ENCODE data around the gene MDH1.
"Not testable (repeated sequence)": the region's sequence is repeated elsewhere in the genome, so short reads cannot be mapped to it uniquely, and the experiment has no call there.

The MDH1 gene

GRCh38 chr2:63596401-63596883 lies 7.7 kb downstream of the MDH1 start:
- peaks cover 4 to 41% (median 23%) of the 10 kb centered on the region in 11 experiments; a peak in 17 of 22 replicates for H4K20me1 ChIP-seq
- H3K9ac ChIP-seq, result no peak overlapping the region
- no peaks in the 10 kb centered on the region for H3K9me3 ChIP-seq (replicated peaks in 1 of 11)
- H3K36me3 ChIP-seq, result peaks cover 64 to 99% (median 84%) of the 10 kb centered on the region in 11 experiments
- peak overlapping the region in 2 of 11 experiments; percentile 10 to 18; a peak in 3 of 22 replicates for H3K27ac ChIP-seq
- no peaks in the 10 kb centered on the region for H3K27me3 ChIP-seq
- TF ChIP-seq Cebpa-rat (IDR thresholded peaks at IDR 0.05), result no peak; a peak in 1 of 22 replicates
- peaks cover 4 to 49% (median 6%) of the 10 kb centered on the region in 10 experiments; a peak in 19 of 20 replicates for H3K4me1 ChIP-seq
- H3K4me2 ChIP-seq, result peak overlapping the region in 2 of 11 experiments; percentile 81; a peak in 3 of 22 replicates
- no peak overlapping the region for H3K4me3 ChIP-seq

GRCh38 chr2:63598981-63599380 lies 10.2 kb downstream of the MDH1 start:
- H4K20me1 ChIP-seq, result peaks cover 0 to 27% (median 12%) of the 10 kb centered on the region in 11 experiments; a peak in 12 of 22 replicates
- H3K4me1 ChIP-seq, result peaks cover 0 to 36% (median 0%) of the 10 kb centered on the region in 10 experiments; a peak in 6 of 20 replicates
- H3K4me2 ChIP-seq, result no peak overlapping the region
- H3K36me3 ChIP-seq, result peaks cover 78 to 100% (median 94%) of the 10 kb centered on the region in 11 experiments
- H3K27me3 ChIP-seq, result no peaks in the 10 kb centered on the region
- no peaks in the 10 kb centered on the region for H3K9me3 ChIP-seq (replicated peaks in 1 of 11)
- no peak overlapping the region for H3K4me3 ChIP-seq
- no peak overlapping the region for H3K9ac ChIP-seq
- no peak for TF ChIP-seq Cebpa-rat (IDR thresholded peaks at IDR 0.05)
- no peak overlapping the region for H3K27ac ChIP-seq

- H3K9me3 ChIP-seq (replicated peaks in 1 of 11), result no peaks in the 10 kb centered on the region
- H3K4me2 ChIP-seq, result no peak overlapping the region
- H3K9ac ChIP-seq, result no peak overlapping the region
- H4K20me1 ChIP-seq, result peaks cover 0 to 24% (median 2%) of the 10 kb centered on the region in 11 experiments; a peak in 11 of 22 replicates
- TF ChIP-seq Cebpa-rat (IDR thresholded peaks at IDR 0.05), result no peak
- H3K4me3 ChIP-seq, result no peak overlapping the region
- H3K27ac ChIP-seq, result no peak overlapping the region
- H3K4me1 ChIP-seq, result peaks cover 0 to 17% (median 0%) of the 10 kb centered on the region in 10 experiments; a peak in 6 of 20 replicates
- H3K27me3 ChIP-seq, result no peaks in the 10 kb centered on the region
- peaks cover 83 to 100% (median 94%) of the 10 kb centered on the region in 11 experiments for H3K36me3 ChIP-seq
Observed at GRCh38 chr2:63600881-63601460, 12.2 kb downstream of the MDH1 start.

- no peak overlapping the region for H3K4me3 ChIP-seq
- H3K27me3 ChIP-seq, result no peaks in the 10 kb centered on the region
- H3K4me2 ChIP-seq, result no peak overlapping the region
- no peaks in the 10 kb centered on the region for H3K9me3 ChIP-seq (replicated peaks in 1 of 11)
- no peaks in the 10 kb centered on the region for H3K4me1 ChIP-seq
- TF ChIP-seq Cebpa-rat (IDR thresholded peaks at IDR 0.05), result no peak
- H3K27ac ChIP-seq, result no peak overlapping the region
- no peak overlapping the region for H3K9ac ChIP-seq
- peaks cover 0 to 14% (median 0%) of the 10 kb centered on the region in 11 experiments; a peak in 5 of 22 replicates for H4K20me1 ChIP-seq
- peaks cover 79 to 89% (median 83%) of the 10 kb centered on the region in 11 experiments for H3K36me3 ChIP-seq
Observed at GRCh38 chr2:63604666-63605065, 15.9 kb downstream of the MDH1 start.

- not testable (repeated sequence) for H3K27ac ChIP-seq; H3K4me3 ChIP-seq; H3K27me3 ChIP-seq; H3K9ac ChIP-seq; H3K4me1 ChIP-seq; H3K4me2 ChIP-seq; H4K20me1 ChIP-seq; H3K9me3 ChIP-seq (replicated peaks in 1 of 11)
- H3K36me3 ChIP-seq, result peaks cover 37 to 47% (median 42%) of the 10 kb centered on the region in 11 experiments
Observed at GRCh38 chr2:63608865-63609264, 20.1 kb downstream of the MDH1 start.

GRCh38 chr2:63610525-63610924 lies 21.8 kb downstream of the MDH1 start:
- peaks cover 0 to 4% (median 0%) of the 10 kb centered on the region in 11 experiments; a peak in 1 of 22 replicates for H4K20me1 ChIP-seq
- H3K36me3 ChIP-seq, result peaks cover 21 to 30% (median 27%) of the 10 kb centered on the region in 11 experiments
- no peaks in the 10 kb centered on the region for H3K9me3 ChIP-seq (replicated peaks in 1 of 11)
- H3K27me3 ChIP-seq, result no peaks in the 10 kb centered on the region
- H3K4me1 ChIP-seq, result no peaks in the 10 kb centered on the region
- TF ChIP-seq Cebpa-rat (IDR thresholded peaks at IDR 0.05), result no peak
- H3K27ac ChIP-seq, result no peak overlapping the region
- no peak overlapping the region for H3K4me2 ChIP-seq
- no peak overlapping the region for H3K4me3 ChIP-seq
- no peak overlapping the region for H3K9ac ChIP-seq

- no peak overlapping the region for H3K4me2 ChIP-seq
- H3K36me3 ChIP-seq, result peaks cover 0 to 3% (median 1%) of the 10 kb centered on the region in 11 experiments; a peak in 6 of 22 replicates
- no peak overlapping the region for H3K9ac ChIP-seq
- no peak overlapping the region for H3K27ac ChIP-seq
- H3K4me3 ChIP-seq, result no peak overlapping the region
- TF ChIP-seq Cebpa-rat (IDR thresholded peaks at IDR 0.05), result no peak
- H3K27me3 ChIP-seq, result no peaks in the 10 kb centered on the region
- no peaks in the 10 kb centered on the region for H3K9me3 ChIP-seq (replicated peaks in 1 of 11)
- H3K4me1 ChIP-seq, result no peaks in the 10 kb centered on the region
- no peaks in the 10 kb centered on the region for H4K20me1 ChIP-seq
Observed at GRCh38 chr2:63613391-63613901, 24.7 kb downstream of the MDH1 start.

GRCh38 chr2:63614448-63614968 lies 25.7 kb downstream of the MDH1 start:
- Histone ChIP-seq H3K4me1 (no peaks in the 10 kb centered on the region), H3K27me3 (no peaks in the 10 kb centered on the region), H3K4me3 (no peak overlapping the region), H3K27ac (no peak overlapping the region), H3K4me2 (no peak overlapping the region), H4K20me1 (no peaks in the 10 kb centered on the region), H3K9ac (no peak overlapping the region), H3K9me3 (replicated peaks in 1 of 11) (no peaks in the 10 kb centered on the region), H3K36me3 (no peaks in the 10 kb centered on the region)
- TF ChIP-seq Cebpa-rat (IDR thresholded peaks at IDR 0.05), result no peak

- Histone ChIP-seq H3K4me3 (no peak overlapping the region), H3K27ac (no peak overlapping the region)
Observed at GRCh38 chr2:63614983-63615945, 26.5 kb downstream of the MDH1 start.

More at GRCh38 chr2:63614983-63615945, 26.5 kb downstream of the MDH1 start:
- no peaks in the 10 kb centered on the region for H3K36me3 ChIP-seq
- H3K27me3 ChIP-seq, result no peaks in the 10 kb centered on the region
- H3K4me1 ChIP-seq, result no peaks in the 10 kb centered on the region
- no peaks in the 10 kb centered on the region for H4K20me1 ChIP-seq
- no peak overlapping the region for H3K4me2 ChIP-seq
- no peak for TF ChIP-seq Cebpa-rat (IDR thresholded peaks at IDR 0.05)
- H3K9me3 ChIP-seq (replicated peaks in 1 of 11), result peaks cover 0 to 4% (median 0%) of the 10 kb centered on the region in 11 experiments; a peak in 2 of 22 replicates
- H3K9ac ChIP-seq, result no peak overlapping the region

Data from BLaER1 treated with 17β-estradiol and CSF1 and Interleukin-3, amounts not matched to agents 10 nM and 100 nM (cell line).